Raji (cell line): Measurements from ENCODE around the gene TGIF2.

Experiments used
- POLR2A ChIP-seq: IDR thresholded peaks from 2 replicates; pipeline ENCODE4 v1.6.1; 2011; ENCODE audit warnings: low read depth, low read length, control low read depth; ENCODE audit not compliant: insufficient read depth

Gene TGIF2

DNA sequence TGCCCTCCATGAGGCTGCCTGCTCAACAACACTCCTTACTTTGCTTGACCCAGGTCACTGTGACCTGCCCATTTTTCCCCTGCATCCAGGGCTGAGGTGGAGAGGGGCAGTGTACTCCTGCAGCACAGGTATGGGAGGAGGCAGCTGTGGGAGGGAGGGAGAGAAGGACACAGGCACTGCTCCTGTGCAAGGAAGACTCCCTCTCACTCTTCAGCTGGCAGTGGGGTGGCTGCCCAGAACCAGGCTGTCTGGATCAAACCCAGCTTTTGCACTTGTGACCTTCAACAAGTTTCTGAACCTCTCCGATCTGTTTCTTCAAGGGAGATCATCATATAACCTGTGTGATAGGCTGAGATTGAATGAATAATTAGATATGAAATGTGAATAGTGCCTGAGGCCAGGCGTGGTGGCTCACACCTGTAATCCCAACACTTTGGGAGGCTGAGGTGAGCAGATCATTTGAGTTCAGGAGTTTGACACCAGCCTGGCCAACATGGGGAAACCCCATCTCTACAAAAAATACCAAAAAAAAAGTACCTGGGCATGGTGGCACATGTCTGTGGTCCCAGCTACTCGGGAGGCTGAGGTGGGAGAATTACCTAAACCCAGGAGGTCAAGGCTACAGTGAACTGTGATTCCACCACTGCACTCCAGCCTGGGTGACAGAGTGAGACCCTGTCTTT, 14.1 kb downstream of the TGIF2 start:
- TF ChIP-seq POLR2A = no peak

DNA sequence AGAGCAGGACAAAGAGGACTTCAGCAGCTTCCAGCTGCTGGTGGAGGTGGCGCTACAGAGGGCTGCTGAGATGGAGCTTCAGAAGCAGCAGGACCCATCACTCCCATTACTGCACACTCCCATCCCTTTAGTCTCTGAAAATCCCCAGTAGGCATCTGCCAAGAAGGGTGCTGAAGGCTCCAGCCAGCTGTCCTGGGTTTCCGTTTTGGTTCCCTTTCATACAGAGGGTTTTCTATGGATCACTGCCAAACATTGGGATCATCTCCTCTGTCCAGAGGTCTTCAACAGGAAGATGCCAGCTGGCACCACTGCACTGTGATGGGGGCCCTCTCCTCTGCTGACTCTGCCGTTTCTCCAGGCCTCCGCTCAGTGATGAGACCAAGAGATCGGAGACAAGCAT, 17.9 kb downstream of the TGIF2 start:
- no peak for TF ChIP-seq POLR2A

DNA sequence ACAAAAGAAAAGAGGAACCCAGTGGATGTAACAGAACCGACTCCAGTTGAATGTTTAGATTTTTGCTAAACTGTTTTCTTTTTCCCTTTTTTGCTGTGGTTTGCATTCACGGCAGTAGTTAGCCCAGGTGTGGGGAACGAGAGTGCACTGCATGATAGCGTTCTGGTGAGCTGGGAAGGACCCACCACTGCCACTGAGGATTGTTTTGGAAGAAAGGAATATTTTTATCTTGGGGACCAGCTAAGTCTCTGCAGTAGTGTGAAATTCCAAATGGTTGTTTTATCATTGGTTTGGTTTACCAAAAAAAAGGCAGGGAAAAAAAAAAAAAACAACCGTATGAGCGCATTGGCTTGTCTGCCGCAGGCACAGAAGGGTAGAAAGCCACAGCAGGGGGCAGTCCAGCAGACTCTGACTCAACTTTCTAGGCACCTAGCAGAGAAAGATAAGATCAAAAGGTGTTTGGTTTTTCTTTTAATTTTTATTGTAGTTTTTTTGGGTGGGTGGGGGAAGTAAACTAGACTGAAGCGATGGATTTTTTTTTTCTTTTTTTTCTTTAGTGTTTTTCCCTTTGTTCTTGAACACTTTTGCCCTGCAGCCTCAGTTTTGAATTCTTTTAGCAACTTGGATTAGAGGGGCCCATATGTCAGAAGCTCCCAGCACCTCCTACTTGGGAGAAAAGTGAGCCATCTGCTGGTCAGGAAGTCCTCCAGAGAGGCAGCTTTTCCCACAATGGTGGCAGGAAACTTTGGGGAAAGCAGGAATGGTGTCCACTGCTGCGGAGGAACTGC, 18.7 kb downstream of the TGIF2 start:
- no peak for TF ChIP-seq POLR2A

DNA sequence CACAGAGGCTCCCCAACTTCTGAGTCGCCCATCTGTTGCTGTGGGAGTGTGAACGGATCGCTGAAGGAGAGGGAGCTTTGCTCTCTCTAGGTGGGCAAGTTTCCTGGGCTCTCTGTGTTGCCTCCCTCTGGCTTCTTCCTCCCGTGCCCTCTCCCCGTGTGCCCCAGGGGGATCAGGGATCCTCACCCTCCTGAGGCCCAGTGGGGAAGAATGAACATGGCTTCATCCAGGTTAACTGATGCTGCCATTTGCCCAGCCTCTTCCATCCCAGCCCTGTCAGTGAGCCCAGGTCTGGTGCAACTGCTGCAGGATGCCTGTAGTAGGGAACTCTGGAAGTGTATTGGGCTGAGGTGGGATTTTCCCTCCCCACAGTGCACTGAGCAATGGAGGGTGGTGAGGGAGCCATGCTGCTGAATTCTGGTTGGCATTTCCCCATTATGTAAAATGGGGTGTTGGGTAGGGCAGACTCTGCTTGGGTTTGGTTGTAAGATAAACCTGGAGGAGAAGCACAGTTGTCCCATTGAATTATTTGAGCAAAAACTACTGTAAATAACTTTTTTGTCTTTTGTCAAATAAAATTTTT, 20.0 kb downstream of the TGIF2 start:
- no peak for TF ChIP-seq POLR2A

DNA sequence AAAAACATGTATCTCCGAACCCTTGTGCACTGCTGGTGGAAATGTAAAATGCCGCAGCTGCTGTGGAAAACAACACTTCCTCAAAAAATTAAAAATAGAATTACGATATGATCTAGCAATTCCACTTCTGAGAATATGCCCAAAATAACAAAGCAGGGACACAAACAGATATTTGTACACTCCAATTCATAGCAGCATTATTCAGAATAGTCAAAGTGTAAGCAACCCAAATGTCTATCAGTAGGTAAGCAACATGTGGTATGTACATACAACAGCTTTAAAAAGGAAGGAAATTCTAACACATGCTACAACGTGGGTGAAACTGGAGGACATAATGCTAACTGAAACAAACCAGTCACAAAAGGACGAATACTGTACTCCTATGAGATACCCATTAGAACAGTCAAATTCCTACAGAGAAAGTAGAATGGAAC, 26.5 kb downstream of the TGIF2 start:
- no peak for TF ChIP-seq POLR2A

DNA sequence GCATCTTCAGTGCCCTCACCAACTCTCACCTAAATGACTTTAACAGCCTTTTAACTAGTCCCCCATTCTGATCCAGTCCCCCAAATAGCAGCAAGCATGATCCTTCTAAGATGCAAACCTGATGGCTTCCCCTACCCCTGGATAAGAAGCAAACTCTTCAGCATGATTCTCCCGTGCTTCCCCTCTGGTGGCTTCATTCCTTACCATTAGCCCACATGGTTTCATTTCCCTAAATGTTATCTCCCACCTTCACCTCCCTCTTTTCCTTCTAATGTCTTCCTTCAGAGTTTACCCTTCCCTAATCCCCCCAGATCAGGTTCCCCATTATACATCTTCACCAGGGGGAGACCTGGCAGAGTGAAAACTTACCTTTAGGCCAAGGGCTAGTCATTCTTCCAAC, 28.1 kb downstream of the TGIF2 start:
- no peak for TF ChIP-seq POLR2A

DNA sequence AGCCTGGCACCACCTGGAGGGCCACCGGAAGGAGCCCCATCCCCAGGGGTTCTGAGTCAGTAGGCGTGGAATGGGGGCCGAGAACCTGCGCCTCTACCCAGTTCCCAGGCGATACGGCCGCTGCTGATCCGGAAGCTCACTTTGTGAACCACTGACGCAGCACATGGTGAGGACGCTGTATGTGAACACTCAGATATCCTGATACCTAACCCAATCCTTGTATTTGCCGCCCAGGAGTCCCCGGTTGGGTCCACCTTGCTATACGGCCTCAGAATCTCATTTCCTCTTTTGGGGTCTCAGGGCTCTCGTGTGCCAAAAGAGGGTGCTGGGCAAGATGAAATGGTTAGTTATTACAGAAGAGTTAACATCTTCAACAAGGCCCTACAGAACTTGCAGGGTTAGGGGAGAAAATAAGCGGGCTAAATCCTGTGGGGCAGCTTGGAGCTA, 31.6 kb downstream of the TGIF2 start:
- TF ChIP-seq POLR2A = 0 out of 2 replicates have a peak, but pooled peaks have one; percentile 29

DNA sequence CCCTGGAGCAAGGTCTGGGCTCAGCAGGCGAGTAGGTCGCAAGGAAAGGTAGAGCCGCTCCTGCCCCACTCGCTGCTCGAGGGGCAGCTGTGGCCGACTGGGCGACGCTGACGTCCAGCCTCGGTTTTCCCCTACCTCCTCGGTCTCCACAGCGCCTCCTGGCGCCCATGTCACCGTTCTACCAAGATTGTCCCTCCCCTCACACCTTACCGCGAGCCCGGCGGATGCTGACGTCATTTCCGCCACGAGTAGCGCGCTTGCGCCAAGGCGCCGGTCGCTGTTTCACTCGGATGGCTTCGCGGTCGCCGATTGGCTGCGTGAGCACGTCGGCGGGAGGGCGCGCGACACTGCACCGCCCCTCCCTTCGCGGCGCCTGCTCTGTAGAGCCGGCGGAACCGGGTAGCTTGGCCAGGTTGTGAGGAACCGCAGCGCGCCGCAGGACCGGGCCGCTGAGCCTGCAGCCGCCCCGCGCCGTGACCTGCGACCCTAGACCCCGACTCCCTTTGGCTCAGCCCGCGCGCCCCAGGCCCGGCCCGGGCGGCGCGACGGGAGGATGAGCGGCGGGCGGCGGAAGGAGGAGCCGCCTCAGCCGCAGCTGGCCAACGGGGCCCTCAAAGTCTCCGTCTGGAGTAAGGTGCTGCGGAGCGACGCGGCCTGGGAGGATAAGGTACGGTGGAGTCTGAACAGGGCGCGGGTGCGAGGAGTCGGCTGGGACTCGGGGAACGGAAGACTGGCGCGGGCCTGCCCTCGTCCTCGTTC, 32.2 kb downstream of the TGIF2 start, which contains the start of gene RAB5IF:
TSS of gene RAB5IF (plus strand) at position 381 of the 759 bp plus-strand sequence. CDS start at position 554, 173 bp downstream.
- peak; percentile 96 for TF ChIP-seq POLR2A

DNA sequence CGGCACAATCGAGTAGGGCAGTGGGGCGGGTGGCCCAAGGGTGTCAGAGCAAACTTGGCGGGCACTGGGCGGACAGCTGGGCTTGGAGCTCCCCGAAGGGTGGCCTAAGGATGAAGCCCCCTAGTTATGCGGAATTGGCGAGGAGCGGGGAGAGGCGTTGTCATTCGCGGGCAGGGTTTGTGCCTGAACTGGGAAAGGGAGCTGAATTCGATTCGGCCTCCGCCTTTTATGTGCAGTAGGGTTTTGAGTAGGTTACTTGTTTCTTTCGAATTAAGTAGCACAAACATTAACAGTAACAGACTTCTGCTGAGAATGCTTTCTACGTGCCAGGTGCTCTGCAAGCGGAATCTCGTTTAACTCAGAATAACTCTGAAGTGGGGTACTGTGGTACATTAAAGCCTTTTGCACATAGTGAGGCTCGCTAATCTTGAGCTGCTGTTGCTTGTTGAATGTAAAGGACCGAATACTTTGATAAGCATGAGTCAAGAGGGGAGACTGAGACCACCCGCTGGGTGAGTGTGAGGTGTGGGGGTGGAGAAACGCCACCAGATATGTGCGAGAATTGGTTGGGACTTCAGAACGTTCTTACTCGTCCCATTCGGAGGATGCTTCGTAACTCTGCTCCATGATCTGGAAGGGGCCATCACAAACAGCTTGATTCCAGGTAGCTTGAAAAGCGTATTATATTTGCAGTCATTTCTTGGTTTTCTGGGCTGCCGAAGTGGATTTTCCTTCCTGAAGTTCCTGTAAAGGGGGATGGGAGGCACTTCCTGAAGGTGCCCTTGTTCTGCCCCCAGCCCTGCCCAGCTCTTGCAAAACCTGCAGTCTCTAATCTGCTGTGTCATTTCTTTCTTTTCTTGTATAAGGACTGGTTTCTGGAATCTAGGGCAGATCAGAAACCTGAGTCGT, 33.0 kb downstream of the TGIF2 start:
- TF ChIP-seq POLR2A = no peak

DNA sequence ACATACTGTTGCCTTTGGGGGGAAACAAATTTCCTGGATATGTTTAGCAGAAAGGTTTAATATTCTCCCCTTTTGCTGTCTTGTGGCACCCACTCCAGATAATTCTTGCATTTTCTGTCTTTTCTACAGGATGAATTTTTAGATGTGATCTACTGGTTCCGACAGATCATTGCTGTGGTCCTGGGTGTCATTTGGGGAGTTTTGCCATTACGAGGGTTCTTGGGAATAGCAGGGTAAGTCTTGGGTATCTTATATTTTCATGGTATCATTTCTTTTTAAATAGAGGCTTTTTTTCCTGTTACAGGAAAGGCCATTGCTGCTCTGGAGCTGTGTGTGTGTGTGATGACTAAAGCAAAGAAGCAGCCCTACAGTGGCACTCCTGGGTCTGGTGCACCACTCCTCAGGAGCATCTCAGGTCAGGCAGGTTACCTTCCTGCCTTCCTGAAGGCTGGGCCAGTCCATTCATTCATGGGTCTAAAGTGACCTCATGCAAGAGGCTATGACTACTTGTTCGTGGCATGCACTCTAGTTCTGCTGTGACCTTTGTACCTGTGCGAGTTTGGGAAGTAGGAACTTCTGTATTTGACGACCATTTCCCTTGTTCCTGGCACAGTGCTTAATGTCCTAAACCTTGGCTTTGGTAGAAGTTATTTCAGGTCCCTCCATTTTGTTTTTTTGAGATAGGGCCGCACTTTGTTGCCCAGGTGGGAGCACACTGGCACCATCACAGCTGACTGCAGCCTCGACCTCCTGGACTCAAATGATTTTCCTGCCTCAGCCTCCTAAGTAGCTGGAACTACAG, 34.4 kb downstream of the TGIF2 start:
- no peak for TF ChIP-seq POLR2A

DNA sequence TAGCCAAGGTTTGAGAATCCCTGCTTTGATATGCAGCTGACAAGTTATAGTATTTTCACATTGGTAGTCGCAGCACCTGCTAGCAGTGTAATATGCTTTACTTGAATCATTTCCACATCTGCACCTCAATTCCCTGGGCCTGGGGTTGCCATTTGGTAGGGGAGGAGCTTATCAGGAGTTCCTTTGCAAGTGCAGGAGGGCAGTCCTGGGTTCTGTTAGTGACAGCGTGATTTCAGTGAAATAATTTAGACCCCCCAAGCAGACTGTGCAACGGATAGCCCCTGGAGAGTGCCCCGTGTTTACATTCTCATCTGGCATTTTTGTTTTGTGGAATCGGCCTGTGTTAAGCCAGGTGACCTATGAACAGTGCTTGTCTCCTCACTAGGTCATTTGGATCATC, 38.2 kb downstream of the TGIF2 start:
- TF ChIP-seq POLR2A = no peak

DNA sequence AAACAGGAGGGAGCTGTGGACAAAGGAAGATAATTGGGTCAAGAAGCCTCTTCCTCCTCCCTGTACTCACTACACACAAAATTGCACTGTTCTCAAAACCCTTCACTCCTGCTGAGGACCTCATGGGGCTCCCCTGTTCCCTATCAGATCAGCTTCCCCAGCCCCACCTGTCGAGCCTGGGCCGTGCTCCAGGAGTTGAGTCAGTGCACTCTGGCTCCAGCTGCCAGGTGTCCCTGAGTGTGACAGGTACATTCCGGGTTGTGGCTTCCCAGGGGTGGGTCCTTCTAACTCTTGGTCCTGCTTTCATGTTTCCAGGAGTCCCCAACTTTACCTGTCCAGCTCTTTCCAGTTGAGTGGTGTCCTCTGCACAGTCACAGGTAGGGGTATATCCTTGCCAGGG, 40.6 kb downstream of the TGIF2 start:
- TF ChIP-seq POLR2A = no peak

DNA sequence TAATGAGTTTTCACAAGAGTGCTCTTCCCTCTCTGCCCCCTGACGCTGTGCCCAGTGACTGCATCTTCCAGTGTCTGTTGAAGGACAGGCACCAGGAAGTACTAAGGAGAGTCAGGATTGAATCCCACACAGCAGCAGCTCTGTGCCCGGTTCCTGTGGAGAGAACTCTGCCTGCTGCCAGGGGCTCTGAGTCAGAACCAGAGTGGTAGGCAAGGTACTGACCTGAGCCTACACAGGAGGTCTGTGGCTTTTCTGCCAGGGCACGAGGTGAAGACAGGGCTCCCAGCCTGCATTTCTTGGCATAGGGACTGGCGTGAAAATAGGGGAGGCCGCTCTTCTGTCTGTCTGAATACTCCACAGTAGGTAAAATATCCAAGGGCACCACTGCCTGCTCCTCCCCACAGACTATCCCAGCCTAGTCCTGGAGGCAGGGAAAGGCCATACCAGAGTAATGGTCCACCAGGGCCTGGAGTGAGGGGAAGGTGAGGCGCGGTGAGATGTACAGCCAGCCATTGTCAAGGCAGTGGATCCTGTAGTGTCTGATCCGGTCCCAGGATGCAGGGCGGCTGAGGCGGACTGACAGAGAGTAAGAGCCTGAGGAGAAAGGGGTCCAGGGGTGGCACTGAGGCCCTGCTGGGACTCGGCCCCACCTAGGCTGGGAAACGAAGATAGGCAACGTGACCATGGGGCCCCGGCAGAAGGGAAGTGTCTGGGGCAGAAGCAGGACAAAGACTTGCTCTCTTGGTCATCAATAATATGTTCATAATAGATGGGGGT, 41.6 kb downstream of the TGIF2 start:
- no peak for TF ChIP-seq POLR2A

DNA sequence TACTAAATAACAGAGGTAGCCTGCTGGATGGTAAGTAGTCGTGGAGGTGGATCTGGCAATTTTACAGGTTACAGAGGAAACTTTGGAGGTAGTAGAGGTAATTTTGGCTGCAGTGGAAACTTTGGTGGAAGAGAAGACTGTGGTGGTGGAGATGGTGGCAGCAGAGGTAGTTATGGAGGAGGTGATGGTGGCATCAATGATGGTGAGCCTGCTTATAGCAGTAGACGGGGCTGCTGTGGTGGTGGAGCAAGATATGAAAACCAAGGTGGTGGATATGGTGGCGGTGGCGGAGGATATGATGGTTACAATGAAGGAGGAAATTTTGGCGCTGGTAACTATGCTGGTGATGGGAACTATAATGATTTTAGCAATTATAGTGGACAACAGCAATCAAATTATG, 47.5 kb downstream of the TGIF2 start:
- TF ChIP-seq POLR2A = no peak
